Osteocyte (in vitro differentiated cells): ENCODE results near the gene OR7D4. TPM values are rescaled to one million over a fixed set of nuclear protein-coding genes. Genes with fewer than 3 reads are reported as not detected.

ENCODE experiments used
- DNase-seq: peaks from one replicate; pipeline ENCODE4 v3.0.0; 2021; ENCODE audit warnings: mixed read lengths; ENCODE audit not compliant: unreplicated experiment; ENCODE audit errors: extremely low spot score
- H3K27ac Mint-ChIP-seq: one replicate; pipeline ENCODE4 v1.8.0; 2021; ENCODE audit warnings: mild to moderate bottlenecking, mixed read lengths; ENCODE audit not compliant: unreplicated experiment
- H3K27me3 Mint-ChIP-seq: one replicate; pipeline ENCODE4 v1.8.0; 2021; ENCODE audit warnings: mixed read lengths; ENCODE audit not compliant: unreplicated experiment
- H3K36me3 Mint-ChIP-seq: one replicate; pipeline ENCODE4 v1.8.0; 2021; ENCODE audit warnings: mixed read lengths; ENCODE audit not compliant: unreplicated experiment
- H3K4me1 Mint-ChIP-seq: one replicate; pipeline ENCODE4 v1.8.0; 2021; ENCODE audit warnings: mixed read lengths; ENCODE audit not compliant: unreplicated experiment
- H3K4me3 Mint-ChIP-seq: one replicate; pipeline ENCODE4 v1.8.0; 2021; ENCODE audit warnings: mild to moderate bottlenecking, moderate library complexity, mixed read lengths; ENCODE audit not compliant: unreplicated experiment
- H3K9me3 Mint-ChIP-seq: one replicate; pipeline ENCODE4 v1.8.0; 2021; ENCODE audit warnings: mixed read lengths; ENCODE audit not compliant: unreplicated experiment
- CTCF ChIP-seq: fragments of 200-600 bp; sonication (generic); IDR thresholded peaks from 2 replicates; pipeline ENCODE4 v1.5.0; 2021; ENCODE audit warnings: antibody characterized with exemption, mild to moderate bottlenecking, moderate library complexity
- total RNA-seq: library from RNA; stranded (reverse); gene quantifications from 2 replicates; pipeline ENCODE4 v1.2.1, GENCODE V29; 2021

Gene OR7D4
- total RNA-seq, 1 donor from 2014 or later, result not detected

GRCh38 chr19:9171393-9171991 lies 47.9 kb downstream of the OR7D4 start:
- Mint-ChIP-seq H3K4me3 (no peak overlapping the region), H3K36me3 (peaks cover 15% of the 10 kb centered on the region), H3K27ac (no peak overlapping the region), H3K27me3 (no peaks in the 10 kb centered on the region), H3K9me3 (peaks cover 4% of the 10 kb centered on the region), H3K4me1 (no peaks in the 10 kb centered on the region)
- TF ChIP-seq CTCF, result no peak
- DNase-seq, result no peak

- DNase-seq, result no peak
- Mint-ChIP-seq H3K36me3 (peaks cover 34% of the 10 kb centered on the region), H3K9me3 (peaks cover 11% of the 10 kb centered on the region), H3K27ac (no peak overlapping the region), H3K4me1 (no peaks in the 10 kb centered on the region), H3K4me3 (no peak overlapping the region), H3K27me3 (no peaks in the 10 kb centered on the region)
- no peak for TF ChIP-seq CTCF
Observed at GRCh38 chr19:9166846-9167245, 52.5 kb downstream of the OR7D4 start.

- no peaks in the 10 kb centered on the region for H3K27me3 Mint-ChIP-seq
- H3K27ac Mint-ChIP-seq, result no peak overlapping the region
- no peak for DNase-seq
Observed at GRCh38 chr19:9165261-9165660, 54.1 kb downstream of the OR7D4 start.

GRCh38 chr19:9161427-9161826 lies 58.0 kb downstream of the OR7D4 start:
- H3K27ac Mint-ChIP-seq, result no peak overlapping the region
- H3K9me3 Mint-ChIP-seq, result peaks cover 37% of the 10 kb centered on the region

More at GRCh38 chr19:9165261-9165660, 54.1 kb downstream of the OR7D4 start:
- Mint-ChIP-seq H3K9me3 (peaks cover 22% of the 10 kb centered on the region), H3K36me3 (peaks cover 50% of the 10 kb centered on the region), H3K4me1 (no peaks in the 10 kb centered on the region), H3K4me3 (no peak overlapping the region)
- TF ChIP-seq CTCF, result no peak

More at GRCh38 chr19:9161427-9161826, 58.0 kb downstream of the OR7D4 start:
- Mint-ChIP-seq H3K36me3 (peaks cover 81% of the 10 kb centered on the region), H3K4me1 (no peaks in the 10 kb centered on the region), H3K4me3 (no peak overlapping the region), H3K27me3 (no peaks in the 10 kb centered on the region)
- DNase-seq, result no peak
- no peak for TF ChIP-seq CTCF

Other genes with a start within 250 kb of the OR7D4 start
- gene MUC16, start 209.2 kb downstream of the OR7D4 start, total RNA-seq, result not detected in 2 replicates
- gene OR1M1, start 132.5 kb downstream of the OR7D4 start, total RNA-seq, result not detected in 2 replicates
- not detected in 2 replicates for gene OR7G2, start 112.1 kb downstream of the OR7D4 start, total RNA-seq
- gene OR7G1, start 103.8 kb downstream of the OR7D4 start, total RNA-seq, result not detected in 2 replicates
- gene OR7G3, start 92.6 kb downstream of the OR7D4 start, total RNA-seq, result not detected in 2 replicates
- gene ZNF317, start 79.2 kb downstream of the OR7D4 start, total RNA-seq, result 24.8 and 31.4 TPM in 2 replicates
- gene OR7D2, start 40.6 kb downstream of the OR7D4 start, total RNA-seq, result 0.86 and 1.1 TPM in 2 replicates
- gene OR7E24, start 31.3 kb upstream of the OR7D4 start, total RNA-seq, result not detected in 2 replicates
- gene ZNF699, start 90.2 kb upstream of the OR7D4 start, total RNA-seq, result 6.4 and 7.7 TPM in 2 replicates
- gene ZNF559, start 104.6 kb upstream of the OR7D4 start, total RNA-seq, result 24.1 and 28.0 TPM in 2 replicates
- gene ZNF177, start 143.4 kb upstream of the OR7D4 start, total RNA-seq, result 5.9 and 6.6 TPM in 2 replicates
- 24.8 and 25.1 TPM in 2 replicates for gene ZNF266, start 216.0 kb upstream of the OR7D4 start, total RNA-seq